Ecto neural progenitor cell (in vitro differentiated cells): ENCODE data around the gene RBM4B.
"Not testable (repeated sequence)": the region's sequence is repeated elsewhere in the genome, so short reads cannot be mapped to it uniquely, and the experiment has no call there.

Experiments used
- DNase-seq: peaks from one replicate; pipeline ENCODE4 v3.0.0-alpha.2; 2018; ENCODE audit warnings: low spot score

The RBM4B gene

GRCh38 chr11:66677599-66678375 is at the start of gene RBM4B:
Gene RBM4B, minus strand, starts transcription at chr11:66677887. Its CDS starts 808 bp downstream, at chr11:66677079.
- DNase-seq: peak; percentile 99

- DNase-seq: no peak
These were observed 48.0 kb upstream of the RBM4B start for GRCh38 chr11:66725647-66726046.

- no peak for DNase-seq
These were observed 47.4 kb upstream of the RBM4B start for GRCh38 chr11:66725114-66725513.

GRCh38 chr11:66724167-66724566 is 46.5 kb upstream of the RBM4B start:
- DNase-seq: not testable (repeated sequence)

- DNase-seq: no peak
These were observed 46.0 kb upstream of the RBM4B start for GRCh38 chr11:66723693-66724092.

- no peak for DNase-seq
These were observed 45.3 kb upstream of the RBM4B start for GRCh38 chr11:66722745-66723651.

- no peak for DNase-seq
These were observed 44.3 kb upstream of the RBM4B start for GRCh38 chr11:66721939-66722338.

- no peak for DNase-seq
These were observed 43.3 kb upstream of the RBM4B start for GRCh38 chr11:66720899-66721470.

- DNase-seq: peak; percentile 71
These were observed 42.7 kb upstream of the RBM4B start for GRCh38 chr11:66720223-66720898.

- no peak for DNase-seq
These were observed 41.6 kb upstream of the RBM4B start for GRCh38 chr11:66719111-66719872.

GRCh38 chr11:66718320-66718971 is 40.8 kb upstream of the RBM4B start:
- DNase-seq: no peak

- no peak for DNase-seq
These were observed 40.2 kb upstream of the RBM4B start for GRCh38 chr11:66717925-66718319.

- DNase-seq: no peak
These were observed 39.3 kb upstream of the RBM4B start for GRCh38 chr11:66716996-66717395.

- DNase-seq: no peak
These were observed 37.8 kb upstream of the RBM4B start for GRCh38 chr11:66715346-66716085.

GRCh38 chr11:66713746-66714480 is 36.2 kb upstream of the RBM4B start:
- DNase-seq: no peak

GRCh38 chr11:66710384-66710930 is 32.8 kb upstream of the RBM4B start:
- DNase-seq: no peak

- no peak for DNase-seq
These were observed 31.0 kb upstream of the RBM4B start for GRCh38 chr11:66708701-66709100.

GRCh38 chr11:66708094-66708493 is 30.4 kb upstream of the RBM4B start:
- no peak for DNase-seq

- DNase-seq: no peak
These were observed 29.8 kb upstream of the RBM4B start for GRCh38 chr11:66707486-66707885.
